Adrenal gland (tissue), 5 donors: Measurements from ENCODE around the gene GRHL3.

Experiments
- CTCF ChIP-seq, 6 experiments: fragments of 450-650 bp in 4 of 6; fragments of 200-600 bp in 2 of 6; sonication (generic) in 1 of 6; IDR thresholded peaks; 1 replicate in 5 of 6; 2 replicates in 1 of 6; pipeline versions ENCODE4 v1.5.1 to v1.8.0; 2016 to 2021; ENCODE audit warnings: antibody characterized with exemption in 6 of 6, mild to moderate bottlenecking in 2 of 6, moderate library complexity in 1 of 6
- POLR2A ChIP-seq, 2 donors: fragments of 450-650 bp; IDR thresholded peaks; one replicate each; pipeline ENCODE4 v1.6.1; 2017; ENCODE audit warnings: antibody characterized with exemption in 2 of 2, mild to moderate bottlenecking in 2 of 2, moderate library complexity in 1 of 2
- donor health status: DM: no; HTN: no; CAD: no.

- TF ChIP-seq CTCF (IDR thresholded peaks at IDR 0.05) = no peak
- TF ChIP-seq POLR2A (IDR thresholded peaks at IDR 0.05) = no peak
Measured at GRCh38 chr1:24366707-24367106, 47.5 kb downstream of the GRHL3 start.
